K562 (cell line): ENCODE results near the gene SEC24B. TPM values are rescaled to one million over a fixed set of nuclear protein-coding genes. Genes with fewer than 3 reads are reported as not detected.

Experiments
- CBX2 ChIP-seq: fragments of 200-600 bp; sonication (generic); IDR thresholded peaks from one replicate; pipeline ENCODE4 v1.6.1; 2012; ENCODE audit warnings: mild to moderate bottlenecking, low read length, inconsistent platforms; ENCODE audit not compliant: insufficient read depth, poor library complexity, severe bottlenecking
- CTCFL ChIP-seq: IDR thresholded peaks from 2 replicates; pipeline ENCODE4 v1.6.1; 2011; ENCODE audit warnings: borderline replicate concordance, low read depth, mild to moderate bottlenecking, moderate library complexity, low read length; ENCODE audit not compliant: insufficient read depth, poor library complexity, severe bottlenecking
- DDX20 ChIP-seq: fragments of 450-650 bp; IDR thresholded peaks from 2 replicates; pipeline ENCODE4 v1.6.1; 2016; ENCODE audit warnings: missing genetic modification characterization, low read depth, mild to moderate bottlenecking, missing compliant biosample characterization, moderate library complexity
- microRNA counts: library from miRNA; unstranded; fragments of <30 nt; microRNA quantifications from one replicate; lab custom pipeline; 2016
- microRNA-seq: library from miRNA; unstranded; fragments of <30 nt; microRNA quantifications from one replicate; pipeline ENCODE4, GENCODE V29; 2018; ENCODE audit warnings: borderline microRNAs expressed
- polyA plus RNA-seq, 8 experiments: library from polyadenylated mRNA; depleted of rRNA in 4 of 8; stranded (reverse) in 5 of 8; unstranded in 3 of 8; fragments of >200 nt; fragmentation: Nextera tagmentation in 2 of 8; fragmentation: Illumina TruSeq in 1 of 8; extraction: Ambion mirVana in 2 of 8; extraction: Trizol in 1 of 8; gene quantifications; 2 replicates each; pipeline versions ENCODE4 v1.2.1 to v1.2.3, GENCODE V29; 2011 to 2014; ENCODE audit warnings: inconsistent platforms in 1 of 8, missing spikeins in 1 of 8
- small RNA-seq: library from RNA; depleted of rRNA; stranded (forward); fragments of <200 nt; gene quantifications from one replicate; pipeline ENCODE3, GENCODE V24; 2014
- total RNA-seq, 7 experiments: library from RNA; depleted of rRNA in 6 of 7; stranded (reverse); fragments of >200 nt in 6 of 7; fragmentation: Illumina TruSeq in 2 of 7; extraction: Trizol in 2 of 7; gene quantifications; 2 replicates each; pipeline versions ENCODE4 v1.2.1 to v1.2.3, GENCODE V29; 2011 to 2021; ENCODE audit warnings: low replicate concordance in 1 of 7

The SEC24B gene
- total and polyA plus RNA-seq, 9 of the 15 experiments (the other 6 are each of a cell fraction or from before 2014, with no cell fraction given), result 6.3 to 46.4 (median 17.1) TPM

GRCh38 chr4:109589605-109590004 lies 156.0 kb downstream of the SEC24B start (continued):
- TF ChIP-seq CTCFL, result no peak
- no peak for TF ChIP-seq CBX2
- no peak for TF ChIP-seq DDX20 (tag)

MicroRNAs encoded within 50 kb of the gene (microRNA counts, 767-probe panel; counts per million panel counts)
- microRNA hsa-miR-576-3p (lab: Ali Mortazavi, UCI), result not detected
- microRNA hsa-miR-576-5p (lab: Ali Mortazavi, UCI), result not detected

Small RNAs within 50 kb of the gene (microRNA-seq; reads per million reads assigned to microRNA genes)
- gene MIR576, result 31.7 reads per million, percentile 70 among the genes with 10 or more reads in this experiment

Small RNAs within 50 kb of the gene (small RNA-seq; reads per million reads assigned to genes)
- gene MIR576, result 7.2 reads per million, percentile 94 among the genes with 10 or more reads in this experiment
- not detected for gene RN7SL55P

Other genes starting within 250 kb of the SEC24B start
- gene COL25A1, start 131.2 kb upstream of the SEC24B start, total RNA-seq (2014; rRNA removed), result 0.20 and 0.27 TPM in 2 replicates
- gene COL25A1, start 131.2 kb upstream of the SEC24B start, total RNA-seq (2014; rRNA removed; fragmentation: Illumina TruSeq; extraction: Trizol), result 0.48 and 0.51 TPM in 2 replicates
- 0.23 and 0.43 TPM in 2 replicates for gene COL25A1, start 131.2 kb upstream of the SEC24B start, total RNA-seq (2015; rRNA removed; fragmentation: Illumina TruSeq; extraction: Trizol)
- gene COL25A1, start 131.2 kb upstream of the SEC24B start, total RNA-seq (2021), result 0.40 and 0.58 TPM in 2 replicates
- 0.03 and 0.09 TPM in 2 replicates for gene COL25A1, start 131.2 kb upstream of the SEC24B start, polyA plus RNA-seq (2011; rRNA removed)
- gene COL25A1, start 131.2 kb upstream of the SEC24B start, polyA plus RNA-seq (2014; fragmentation: Illumina TruSeq; extraction: Trizol), result 0.29 and 0.62 TPM in 2 replicates
- gene COL25A1, start 131.2 kb upstream of the SEC24B start, polyA plus RNA-seq (2014; fragmentation: Nextera tagmentation; extraction: Ambion mirVana), result under 1 TPM; 0.07 to 0.17 TPM
- gene COL25A1, start 131.2 kb upstream of the SEC24B start, polyA plus RNA-seq (2014; rRNA removed), result 0.07 and 0.15 TPM in 2 replicates
- 5.4 and 13.8 TPM in 2 replicates for gene MCUB, start 126.4 kb downstream of the SEC24B start, total RNA-seq (2014; rRNA removed)
- 6.4 and 6.6 TPM in 2 replicates for gene MCUB, start 126.4 kb downstream of the SEC24B start, total RNA-seq (2014; rRNA removed; fragmentation: Illumina TruSeq; extraction: Trizol)
- gene MCUB, start 126.4 kb downstream of the SEC24B start, total RNA-seq (2015; rRNA removed; fragmentation: Illumina TruSeq; extraction: Trizol), result 4.3 and 4.4 TPM in 2 replicates
- gene MCUB, start 126.4 kb downstream of the SEC24B start, total RNA-seq (2021), result 10.6 and 11.8 TPM in 2 replicates
- 4.3 and 6.0 TPM in 2 replicates for gene MCUB, start 126.4 kb downstream of the SEC24B start, polyA plus RNA-seq (2011; rRNA removed)
- 4.5 and 4.6 TPM in 2 replicates for gene MCUB, start 126.4 kb downstream of the SEC24B start, polyA plus RNA-seq (2014; fragmentation: Illumina TruSeq; extraction: Trizol)
- gene MCUB, start 126.4 kb downstream of the SEC24B start, polyA plus RNA-seq (2014; fragmentation: Nextera tagmentation; extraction: Ambion mirVana), result 1 to 10 TPM; 1.4 to 1.6 TPM
- gene MCUB, start 126.4 kb downstream of the SEC24B start, polyA plus RNA-seq (2014; rRNA removed), result 8.9 and 21.5 TPM in 2 replicates